ENCODE data around the gene CYP27B1.

Gene CYP27B1

DNA sequence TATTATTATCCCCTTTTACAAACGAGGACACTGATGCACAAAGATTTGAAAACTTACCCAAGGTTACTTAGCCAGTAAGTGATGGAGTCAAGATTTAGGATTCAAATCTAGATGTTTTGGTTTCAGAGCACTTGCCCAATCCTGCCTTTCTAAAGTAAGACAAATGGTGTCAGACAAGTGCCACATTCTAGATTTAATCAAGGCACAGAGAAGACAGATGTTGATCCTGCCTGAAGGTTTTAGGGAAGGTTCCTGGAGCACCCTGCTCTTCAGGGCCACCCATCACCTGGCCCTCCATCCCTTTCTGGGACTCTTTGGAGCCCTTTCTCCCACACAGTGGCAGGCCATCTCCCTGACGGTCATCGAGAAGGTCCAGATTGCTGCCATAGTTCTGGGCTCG lies 9.1 kb downstream of the CYP27B1 start:
- no peaks in the 10 kb centered on the region for H3K36me3 ChIP-seq (replicated peaks; ENCODE audit: insufficient read depth, low read length)
- H3K9me3 ChIP-seq (replicated peaks; ENCODE audit: insufficient read depth, low read length), result no peaks in the 10 kb centered on the region
- DNase-seq, result no peak
- TF ChIP-seq EZH2 (optimal IDR thresholded peaks at IDR 0.05; ENCODE audit: low read depth, low read length) (no peak), EZH2phosphoT487 (IDR thresholded peaks at IDR 0.05; ENCODE audit: low read length) (no peak)
- TF ChIP-seq, protein P1, sequence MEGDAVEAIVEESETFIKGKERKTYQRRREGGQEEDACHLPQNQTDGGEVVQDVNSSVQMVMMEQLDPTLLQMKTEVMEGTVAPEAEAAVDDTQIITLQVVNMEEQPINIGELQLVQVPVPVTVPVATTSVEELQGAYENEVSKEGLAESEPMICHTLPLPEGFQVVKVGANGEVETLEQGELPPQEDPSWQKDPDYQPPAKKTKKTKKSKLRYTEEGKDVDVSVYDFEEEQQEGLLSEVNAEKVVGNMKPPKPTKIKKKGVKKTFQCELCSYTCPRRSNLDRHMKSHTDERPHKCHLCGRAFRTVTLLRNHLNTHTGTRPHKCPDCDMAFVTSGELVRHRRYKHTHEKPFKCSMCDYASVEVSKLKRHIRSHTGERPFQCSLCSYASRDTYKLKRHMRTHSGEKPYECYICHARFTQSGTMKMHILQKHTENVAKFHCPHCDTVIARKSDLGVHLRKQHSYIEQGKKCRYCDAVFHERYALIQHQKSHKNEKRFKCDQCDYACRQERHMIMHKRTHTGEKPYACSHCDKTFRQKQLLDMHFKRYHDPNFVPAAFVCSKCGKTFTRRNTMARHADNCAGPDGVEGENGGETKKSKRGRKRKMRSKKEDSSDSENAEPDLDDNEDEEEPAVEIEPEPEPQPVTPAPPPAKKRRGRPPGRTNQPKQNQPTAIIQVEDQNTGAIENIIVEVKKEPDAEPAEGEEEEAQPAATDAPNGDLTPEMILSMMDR (IDR thresholded peaks at IDR 0.05; ENCODE audit: low read length), result no peak
- peaks cover 22% of the 10 kb centered on the region for H3K4me1 ChIP-seq (ENCODE audit: low read length)
- H3K9ac ChIP-seq (ENCODE audit: low read length), result no peak overlapping the region
- no peak overlapping the region for H2AFZ ChIP-seq (ENCODE audit: low read length)
- H3K79me2 ChIP-seq (ENCODE audit: low read length), result peaks cover 9% of the 10 kb centered on the region; the same call in 1 of the 2 replicates
- H3K27ac ChIP-seq (ENCODE audit: low read length), result no peak overlapping the region
- H3K4me2 ChIP-seq (ENCODE audit: low read depth, low read length), result no peak overlapping the region
- H3K4me3 ChIP-seq (ENCODE audit: low read length), result no peak overlapping the region
- H3K27me3 ChIP-seq (replicated peaks; ENCODE audit: insufficient read depth, low read length), result no peaks in the 10 kb centered on the region
- no peaks in the 10 kb centered on the region for H4K20me1 ChIP-seq (ENCODE audit: insufficient read depth, low read length)
- H3K9me2 ChIP-seq (replicated peaks; ENCODE audit: insufficient read depth, low read length), result no peaks in the 10 kb centered on the region
- peaks cover 22% of the 10 kb centered on the region for H3F3A ChIP-seq (ENCODE audit: insufficient read depth, low read length)

DNA sequence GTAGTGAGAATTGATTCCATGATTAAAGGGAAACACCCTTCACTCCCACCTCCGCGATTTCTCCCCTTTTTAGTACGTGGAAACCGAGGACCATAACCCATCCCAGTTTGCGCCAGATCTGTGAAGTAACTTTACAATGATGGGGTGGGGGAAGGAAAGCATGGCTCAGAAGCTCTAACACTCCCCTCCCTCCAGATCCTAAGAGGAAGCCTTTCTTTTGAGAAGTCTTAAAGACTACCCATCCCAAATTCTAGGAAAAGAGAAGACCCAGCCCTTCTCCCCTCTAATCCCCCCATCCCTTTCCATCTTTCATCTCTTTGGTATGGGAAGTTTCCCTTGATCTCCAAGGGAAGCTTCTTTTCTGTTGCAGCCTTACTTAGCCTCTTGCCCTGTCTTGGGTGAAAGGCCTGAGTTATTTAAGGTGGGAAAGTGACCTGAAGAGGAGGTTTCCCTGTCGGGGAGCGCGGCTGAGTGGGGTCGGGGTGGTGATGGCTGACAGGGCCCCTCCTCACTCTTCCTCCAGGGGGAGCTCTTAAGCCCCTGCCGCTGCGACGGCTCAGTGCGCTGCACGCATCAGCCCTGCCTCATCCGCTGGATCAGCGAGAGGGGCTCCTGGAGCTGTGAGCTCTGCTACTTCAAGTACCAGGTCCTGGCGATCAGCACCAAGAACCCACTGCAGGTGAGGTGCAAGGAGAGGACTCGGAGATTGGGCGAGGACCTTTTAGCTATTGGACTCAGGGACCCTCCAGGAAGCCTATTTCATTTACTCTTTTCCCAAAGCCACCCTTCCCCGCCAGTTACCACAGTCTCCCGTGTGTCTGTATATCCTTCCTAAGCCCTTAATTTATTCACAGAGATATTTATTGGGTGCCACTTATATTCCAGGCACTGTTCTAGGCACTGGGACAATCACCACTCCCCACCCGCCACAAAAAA lies 10.2 kb downstream of the CYP27B1 start:
- Histone ChIP-seq H3K4me1 (ENCODE audit: low read length) (peaks cover 24% of the 10 kb centered on the region), H3K4me2 (ENCODE audit: low read depth, low read length) (peak overlapping the region; percentile 96), H3K36me3 (replicated peaks; ENCODE audit: insufficient read depth, low read length) (no peaks in the 10 kb centered on the region), H3K9me2 (replicated peaks; ENCODE audit: insufficient read depth, low read length) (no peaks in the 10 kb centered on the region), H3K9ac (ENCODE audit: low read length) (peak overlapping the region; percentile 64; the same call in 1 of the 2 replicates), H3K9me3 (replicated peaks; ENCODE audit: insufficient read depth, low read length) (no peaks in the 10 kb centered on the region), H3K27ac (ENCODE audit: low read length) (peak overlapping the region; percentile 65; the same call in 1 of the 2 replicates), H4K20me1 (ENCODE audit: insufficient read depth, low read length) (no peaks in the 10 kb centered on the region), H3F3A (ENCODE audit: insufficient read depth, low read length) (peaks cover 23% of the 10 kb centered on the region), H2AFZ (ENCODE audit: low read length) (peak overlapping the region; percentile 60; the same call in 1 of the 2 replicates), H3K4me3 (ENCODE audit: low read length) (peak overlapping the region; percentile 73), H3K27me3 (replicated peaks; ENCODE audit: insufficient read depth, low read length) (no peaks in the 10 kb centered on the region), H3K79me2 (ENCODE audit: low read length) (peaks cover 14% of the 10 kb centered on the region)
- TF ChIP-seq EZH2 (optimal IDR thresholded peaks at IDR 0.05; ENCODE audit: low read depth, low read length), result no peak
- TF ChIP-seq EZH2phosphoT487 (IDR thresholded peaks at IDR 0.05; ENCODE audit: low read length), result no peak
- TF ChIP-seq, protein P1 (IDR thresholded peaks at IDR 0.05; ENCODE audit: low read length), result peak; percentile 87
- peak; percentile 63 for DNase-seq

DNA sequence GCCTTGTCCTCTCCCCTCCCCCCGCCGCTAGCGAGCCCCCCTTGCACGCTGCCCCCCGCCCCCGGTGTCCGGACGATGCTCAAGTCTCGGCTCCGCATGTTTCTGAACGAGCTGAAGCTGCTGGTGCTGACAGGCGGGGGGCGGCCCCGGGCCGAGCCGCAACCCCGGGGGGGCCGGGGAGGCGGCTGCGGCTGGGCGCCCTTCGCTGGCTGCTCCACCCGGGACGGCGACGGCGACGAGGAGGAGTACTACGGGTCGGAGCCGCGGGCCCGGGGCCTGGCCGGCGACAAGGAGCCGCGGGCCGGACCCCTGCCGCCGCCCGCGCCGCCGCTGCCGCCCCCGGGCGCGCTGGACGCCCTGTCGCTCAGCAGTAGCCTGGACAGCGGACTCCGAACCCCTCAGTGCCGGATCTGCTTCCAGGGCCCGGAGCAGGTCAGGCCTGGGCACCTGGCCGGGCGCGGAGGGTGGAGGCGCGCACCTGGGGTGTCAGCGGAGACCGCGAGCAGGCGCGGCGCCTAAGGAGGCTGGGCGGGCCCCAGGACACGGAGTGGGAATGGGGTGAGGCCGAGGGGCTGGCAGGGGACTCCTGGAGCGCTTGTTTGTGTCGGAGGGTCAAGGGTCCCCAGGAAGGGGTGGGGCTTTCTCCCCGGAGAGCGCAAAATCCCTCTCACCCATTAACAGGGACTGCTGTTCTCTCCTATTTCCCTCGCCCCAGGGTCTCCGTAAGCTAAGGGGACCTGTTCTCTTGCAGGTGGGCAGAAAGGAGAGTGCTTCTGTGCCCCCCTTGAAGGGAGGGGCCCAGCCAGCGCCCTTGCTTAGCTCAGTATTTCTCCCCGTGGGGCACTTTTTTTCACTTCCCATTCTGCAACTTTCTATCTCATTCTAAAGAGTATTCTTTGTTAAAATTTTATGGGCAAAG lies 11.2 kb downstream of the CYP27B1 start:
- peak overlapping the region; percentile 64; the same call in 1 of the 2 replicates for H3K9ac ChIP-seq (ENCODE audit: low read length)
- peak overlapping the region; percentile 73 for H3K4me3 ChIP-seq (ENCODE audit: low read length)
- peaks cover 23% of the 10 kb centered on the region for H3F3A ChIP-seq (ENCODE audit: insufficient read depth, low read length)
- H3K27ac ChIP-seq (ENCODE audit: low read length), result peak overlapping the region; percentile 65; the same call in 1 of the 2 replicates
- peak overlapping the region; percentile 60 for H2AFZ ChIP-seq (ENCODE audit: low read length)
- DNase-seq, result peak; percentile 38
- peaks cover 24% of the 10 kb centered on the region for H3K79me2 ChIP-seq (ENCODE audit: low read length)
- H3K27me3 ChIP-seq (replicated peaks; ENCODE audit: insufficient read depth, low read length), result no peaks in the 10 kb centered on the region
- no peaks in the 10 kb centered on the region for H4K20me1 ChIP-seq (ENCODE audit: insufficient read depth, low read length)
- no peaks in the 10 kb centered on the region for H3K9me3 ChIP-seq (replicated peaks; ENCODE audit: insufficient read depth, low read length)
- peak overlapping the region; percentile 96 for H3K4me2 ChIP-seq (ENCODE audit: low read depth, low read length)
- TF ChIP-seq, protein P1 (IDR thresholded peaks at IDR 0.05; ENCODE audit: low read length), result no peak
- no peak for TF ChIP-seq EZH2phosphoT487 (IDR thresholded peaks at IDR 0.05; ENCODE audit: low read length)
- no peak for TF ChIP-seq EZH2 (optimal IDR thresholded peaks at IDR 0.05; ENCODE audit: low read depth, low read length)
- H3K36me3 ChIP-seq (replicated peaks; ENCODE audit: insufficient read depth, low read length), result no peaks in the 10 kb centered on the region; the same call in 1 of the 2 replicates
- peaks cover 27% of the 10 kb centered on the region for H3K4me1 ChIP-seq (ENCODE audit: low read length)
- H3K9me2 ChIP-seq (replicated peaks; ENCODE audit: insufficient read depth, low read length), result no peaks in the 10 kb centered on the region
